Measurements from ENCODE around the gene TMEM214. TPM values are rescaled to one million over a fixed set of nuclear protein-coding genes. Genes with fewer than 3 reads are reported as not detected.

Gene TMEM214
- 55.3 TPM for total RNA-seq (ENCODE audit: unreplicated experiment)
- long read RNA-seq, transcript TMEM214-201 (17 exons, 2,990 nt) = major isoform, 7 of 10 reads
- long read RNA-seq, partial matches to known transcripts = 1 of 10 reads
- long read RNA-seq, other reads (novel, unspliced or antisense) = 2 of 10 reads

- peak within 1 kb of the TSS; percentile 27 for H3K27ac Mint-ChIP-seq (ENCODE audit: unreplicated experiment)
- DNase-seq (ENCODE audit: low spot score) = peak; percentile 82
- no peak for TF ChIP-seq CTCF (IDR thresholded peaks at IDR 0.05; ENCODE audit: unreplicated experiment)
- peaks cover 6% of the 10 kb centered on the region for H3K27me3 Mint-ChIP-seq (ENCODE audit: unreplicated experiment)
- H3K4me1 Mint-ChIP-seq (ENCODE audit: unreplicated experiment) = peaks cover 16% of the 10 kb centered on the region
- peaks cover 21% of the 10 kb centered on the region for H3K36me3 Mint-ChIP-seq (ENCODE audit: low read depth, unreplicated experiment)
- peak within 1 kb of the TSS; percentile 91 for H3K4me3 Mint-ChIP-seq (ENCODE audit: unreplicated experiment)
- H3K9me3 Mint-ChIP-seq (ENCODE audit: unreplicated experiment) = no peaks in the 10 kb centered on the region
Measured at GRCh38 chr2:27032495-27033252, at the start of gene TMEM214. Gene TMEM214, plus strand, starts transcription at chr2:27032965. Its CDS starts 51 bp downstream, at chr2:27033016.

DNA sequence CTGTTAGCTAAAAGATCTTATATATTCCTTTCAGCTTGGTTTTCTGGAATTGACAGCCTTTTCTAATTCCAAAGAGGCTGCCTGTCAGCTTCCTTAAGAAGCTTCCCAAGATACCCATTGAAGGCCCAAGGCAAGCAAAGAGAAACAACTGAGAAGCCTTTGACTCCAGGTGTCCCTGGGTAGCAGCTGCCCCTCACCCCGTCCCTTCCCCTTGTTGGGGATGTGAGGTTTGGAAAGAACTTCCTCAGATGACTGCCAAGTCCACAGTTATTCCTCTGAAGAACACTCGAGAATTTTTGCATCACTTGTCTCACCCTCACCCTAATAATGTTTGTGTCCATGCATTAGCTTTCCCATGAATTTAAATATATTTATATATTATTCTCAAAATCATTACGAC, 49.0 kb upstream of the TMEM214 start:
- no peak for TF ChIP-seq CTCF (IDR thresholded peaks at IDR 0.05; ENCODE audit: unreplicated experiment)
- DNase-seq (ENCODE audit: low spot score) = no peak
- Mint-ChIP-seq H3K4me1 (ENCODE audit: unreplicated experiment) (no peaks in the 10 kb centered on the region), H3K27me3 (ENCODE audit: unreplicated experiment) (peaks cover 9% of the 10 kb centered on the region), H3K9me3 (ENCODE audit: unreplicated experiment) (no peaks in the 10 kb centered on the region), H3K36me3 (ENCODE audit: low read depth, unreplicated experiment) (no peaks in the 10 kb centered on the region), H3K27ac (ENCODE audit: unreplicated experiment) (no peak overlapping the region), H3K4me3 (ENCODE audit: unreplicated experiment) (no peak overlapping the region)

DNA sequence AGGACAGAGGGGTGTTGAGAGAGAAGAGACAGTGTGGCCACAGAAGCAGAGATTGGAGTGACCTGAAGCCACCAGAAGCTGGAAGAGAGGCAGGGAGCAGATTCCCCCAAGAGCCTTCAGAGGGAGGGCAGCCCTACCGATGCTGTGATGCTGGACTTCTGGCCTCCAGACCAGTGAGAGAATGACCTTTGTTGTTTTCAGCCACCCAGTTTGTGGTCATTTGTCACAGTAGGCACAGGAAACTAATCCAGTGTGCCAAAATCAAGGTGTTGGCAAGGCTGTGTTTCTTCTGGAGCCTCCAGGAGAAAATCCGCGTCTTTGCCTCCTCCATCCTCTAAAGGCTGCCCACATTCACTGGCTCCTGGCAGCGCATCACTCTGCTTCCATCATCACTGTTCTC, 47.0 kb upstream of the TMEM214 start:
- Mint-ChIP-seq H3K9me3 (ENCODE audit: unreplicated experiment) (no peaks in the 10 kb centered on the region), H3K4me3 (ENCODE audit: unreplicated experiment) (peak overlapping the region; percentile 23), H3K27me3 (ENCODE audit: unreplicated experiment) (peaks cover 9% of the 10 kb centered on the region), H3K36me3 (ENCODE audit: low read depth, unreplicated experiment) (no peaks in the 10 kb centered on the region), H3K27ac (ENCODE audit: unreplicated experiment) (no peak overlapping the region), H3K4me1 (ENCODE audit: unreplicated experiment) (peaks cover 5% of the 10 kb centered on the region)
- TF ChIP-seq CTCF (IDR thresholded peaks at IDR 0.05; ENCODE audit: unreplicated experiment) = no peak
- no peak for DNase-seq (ENCODE audit: low spot score)

DNA sequence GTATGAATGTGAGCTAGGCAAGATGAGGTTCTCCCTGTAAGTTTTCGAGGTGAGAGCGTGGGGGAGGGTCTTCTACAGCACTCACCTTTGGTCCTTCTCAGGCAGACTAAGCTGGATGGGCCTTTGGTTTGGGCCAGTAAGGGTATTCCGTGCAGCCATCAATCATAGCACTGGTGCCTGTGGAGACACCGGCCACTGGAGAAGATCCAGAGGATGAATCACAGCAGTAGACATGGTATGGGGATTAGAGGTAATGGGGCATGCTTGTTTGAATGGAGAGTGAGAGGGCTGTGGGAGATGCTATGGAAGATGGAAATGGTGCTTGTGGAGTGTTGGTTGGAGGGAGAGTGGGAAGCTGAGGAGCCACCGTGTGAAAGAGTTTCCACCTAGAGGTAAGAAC, 46.2 kb upstream of the TMEM214 start:
- H3K27ac Mint-ChIP-seq (ENCODE audit: unreplicated experiment) = no peak overlapping the region
- H3K36me3 Mint-ChIP-seq (ENCODE audit: low read depth, unreplicated experiment) = no peaks in the 10 kb centered on the region
- no peak for DNase-seq (ENCODE audit: low spot score)

More for the DNA sequence above, 46.2 kb upstream of the TMEM214 start:
- peaks cover 9% of the 10 kb centered on the region for H3K27me3 Mint-ChIP-seq (ENCODE audit: unreplicated experiment)
- peaks cover 12% of the 10 kb centered on the region for H3K4me1 Mint-ChIP-seq (ENCODE audit: unreplicated experiment)
- no peaks in the 10 kb centered on the region for H3K9me3 Mint-ChIP-seq (ENCODE audit: unreplicated experiment)
- H3K4me3 Mint-ChIP-seq (ENCODE audit: unreplicated experiment) = no peak overlapping the region
- TF ChIP-seq CTCF (IDR thresholded peaks at IDR 0.05; ENCODE audit: unreplicated experiment) = no peak
